22Rv1 (cell line): ENCODE data around the gene DUSP22.

Experiments
- CTCF ChIP-seq: fragments of 450-650 bp; IDR thresholded peaks from 2 replicates; pipeline ENCODE4 v1.5.1; 2017; ENCODE audit warnings: mild to moderate bottlenecking
- ZFX ChIP-seq: fragments of 450-650 bp; IDR thresholded peaks from 2 replicates; pipeline ENCODE4 v1.6.1; 2017; ENCODE audit warnings: antibody characterized with exemption, borderline replicate concordance

DNA sequence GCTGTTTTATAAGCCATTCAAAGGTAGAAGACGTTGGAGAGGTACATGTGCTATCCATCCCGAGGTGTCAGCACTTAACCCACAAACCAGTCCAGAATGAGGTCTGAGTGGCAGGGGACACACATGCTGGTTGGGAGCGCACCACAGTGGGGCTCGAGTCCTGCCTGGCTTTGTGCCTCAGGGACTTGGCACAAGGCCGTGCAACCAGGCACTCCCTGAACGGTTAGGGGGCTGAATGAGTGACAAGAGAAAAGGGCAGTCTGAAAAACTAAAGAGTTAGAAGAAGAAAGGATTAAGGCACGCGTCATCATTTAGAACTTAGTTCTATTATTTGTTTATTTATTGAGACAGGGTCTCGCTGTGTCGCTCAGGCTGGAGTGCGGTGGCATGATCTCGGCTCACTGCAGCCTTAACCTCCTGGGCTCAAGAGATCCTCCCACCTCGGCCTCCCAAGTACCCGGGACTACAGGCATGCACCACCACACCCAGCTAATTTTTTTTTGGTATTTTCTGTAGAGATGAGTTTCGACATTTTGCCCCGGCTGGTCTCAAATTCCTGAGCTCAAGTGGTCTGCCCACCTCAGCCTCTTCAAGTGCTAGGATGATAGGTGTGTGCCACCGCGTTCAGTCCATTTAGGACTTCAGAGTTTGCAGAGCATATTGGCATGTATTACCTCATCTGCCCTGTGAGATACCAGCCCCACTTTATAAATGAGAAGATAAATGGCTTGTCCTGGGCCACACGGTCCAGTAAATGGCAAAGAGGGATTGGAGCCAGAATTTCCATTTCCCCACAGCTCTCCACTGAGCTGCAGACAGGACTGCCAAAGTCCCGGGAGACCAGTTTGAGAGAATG is 51.9 kb downstream of the DUSP22 start:
- TF ChIP-seq CTCF, result no peak
- TF ChIP-seq ZFX, result no peak
